Measurements from ENCODE around the gene TCERG1L.
"Not testable (repeated sequence)": the region's sequence is repeated elsewhere in the genome, so short reads cannot be mapped to it uniquely, and the experiment has no call there.

TCERG1L gene

DNA sequence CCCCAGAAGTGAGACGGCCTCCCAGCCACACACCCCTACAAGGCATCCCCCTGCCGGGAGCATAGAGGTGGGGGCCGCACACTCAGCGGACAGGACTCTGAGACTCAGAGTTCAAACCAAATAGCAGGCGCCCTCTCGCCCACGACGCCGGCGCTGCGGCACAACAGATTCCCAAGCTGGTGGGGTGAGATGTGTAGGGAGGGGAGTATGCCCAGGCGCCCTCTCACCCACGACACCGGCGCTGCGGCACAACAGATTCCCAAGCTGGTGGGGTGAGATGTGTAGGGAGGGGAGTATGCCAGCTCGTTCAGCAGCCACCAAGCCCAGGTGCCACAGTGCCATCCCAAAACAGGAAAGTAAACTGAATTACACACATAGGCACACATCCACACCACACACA lies 64.7 kb downstream of the TCERG1L start:
- DNase-seq: no peak

DNA sequence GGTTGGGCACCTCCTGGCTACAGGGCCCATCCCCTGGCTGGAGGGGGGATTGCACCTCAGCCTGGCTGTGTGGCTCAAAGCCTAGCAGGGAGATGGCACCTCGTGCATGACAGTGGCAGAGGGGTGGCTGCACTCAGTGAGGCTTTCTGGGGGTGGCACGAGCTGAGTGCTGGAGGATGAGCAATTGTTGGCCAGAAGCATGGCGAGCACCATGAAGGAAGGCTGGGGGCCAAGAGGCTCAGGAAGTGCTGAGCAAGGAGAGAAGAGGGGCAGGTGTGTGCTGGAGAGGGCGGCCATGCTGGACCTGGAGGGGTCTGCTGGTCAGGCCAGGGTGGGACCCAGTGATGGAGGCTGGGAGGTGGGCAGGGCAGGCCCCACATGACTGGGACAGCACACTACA lies 65.4 kb downstream of the TCERG1L start:
- DNase-seq: no peak

DNA sequence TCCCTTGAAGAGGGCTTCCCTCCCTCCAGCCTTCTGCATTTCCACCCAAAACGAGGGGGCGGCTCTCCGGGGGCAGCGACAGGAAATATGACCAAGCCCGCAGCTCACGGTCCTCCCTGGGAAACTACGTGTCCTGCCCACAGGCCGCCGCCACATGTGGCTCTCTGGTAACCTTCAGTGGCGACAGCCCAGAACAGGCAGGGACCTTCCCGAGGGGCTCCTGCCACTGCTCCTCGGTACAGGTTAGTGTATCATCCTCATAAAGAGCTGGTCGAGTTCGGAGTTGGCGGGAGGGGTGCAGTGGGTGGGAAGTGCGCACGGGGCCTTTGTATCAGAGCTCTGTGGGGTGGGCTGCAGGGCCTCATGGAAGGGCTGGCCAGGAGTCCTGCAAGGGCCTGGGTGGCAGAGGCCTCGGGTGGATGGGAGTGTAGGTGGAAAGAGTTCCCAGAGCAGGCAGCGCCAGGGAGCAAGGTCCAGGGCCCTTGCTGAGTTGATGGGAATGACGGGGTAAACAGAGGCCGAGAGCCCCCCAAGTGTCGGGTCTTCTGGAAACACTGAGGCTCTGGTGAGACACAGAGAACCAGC lies 66.0 kb downstream of the TCERG1L start:
- no peak for DNase-seq

DNA sequence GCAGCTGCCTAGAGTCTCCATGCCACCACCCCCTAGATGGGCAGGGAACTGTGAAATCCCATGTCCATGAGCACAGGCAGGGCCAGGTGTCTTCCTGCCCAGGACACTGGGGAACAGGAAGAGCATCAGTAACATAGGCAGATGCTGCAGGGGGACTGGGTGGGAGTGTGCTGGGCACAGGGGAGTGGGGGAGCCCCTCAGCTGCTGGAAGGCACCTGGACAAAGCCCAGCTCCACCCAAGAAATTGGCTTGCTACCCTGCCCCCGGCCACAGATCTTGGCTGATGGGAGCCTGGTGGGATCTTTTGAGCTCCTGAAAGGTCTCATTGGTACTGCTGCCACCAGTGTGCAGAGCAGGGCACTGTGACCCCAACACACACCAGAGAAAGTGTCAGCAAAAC lies 66.7 kb downstream of the TCERG1L start:
- DNase-seq: no peak

DNA sequence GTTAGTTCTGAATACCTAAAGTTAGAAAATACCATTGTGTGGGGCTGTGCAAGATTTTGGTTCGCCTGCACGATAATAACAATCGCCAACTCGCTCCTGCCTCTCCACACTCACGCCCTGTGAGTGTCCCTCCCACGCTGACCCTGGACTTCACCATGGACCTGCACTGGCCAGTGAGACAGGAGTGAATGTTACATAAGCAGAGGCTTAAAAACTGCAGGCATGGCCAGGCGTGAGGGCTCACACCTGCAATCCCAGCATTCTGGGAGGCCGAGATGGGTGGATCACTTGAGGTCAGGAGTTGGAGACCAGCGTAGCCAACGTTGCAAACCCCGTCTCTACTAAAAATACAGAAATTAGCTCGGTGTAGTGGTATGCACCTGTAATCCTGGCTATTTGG lies 68.4 kb downstream of the TCERG1L start:
- no peak for DNase-seq

DNA sequence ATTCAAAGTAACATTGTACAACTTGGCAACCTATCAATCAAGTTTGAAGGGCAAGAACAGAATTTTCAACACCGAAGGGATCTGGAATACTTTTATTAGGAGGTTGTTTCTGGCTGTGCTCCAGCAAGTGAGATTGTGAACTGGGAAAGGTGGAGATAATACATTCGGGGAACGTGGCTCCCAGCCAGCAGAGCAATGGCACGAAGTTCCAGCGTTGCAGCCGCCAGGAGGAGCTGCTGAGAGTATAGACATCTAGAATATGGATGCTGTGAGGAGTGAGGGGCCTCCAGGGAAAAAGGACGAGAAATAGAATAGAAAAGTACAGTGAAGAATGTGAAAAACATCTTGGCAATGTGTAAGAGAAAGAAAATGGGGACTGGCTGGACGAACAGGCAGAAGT lies 69.5 kb downstream of the TCERG1L start:
- DNase-seq: no peak

DNA sequence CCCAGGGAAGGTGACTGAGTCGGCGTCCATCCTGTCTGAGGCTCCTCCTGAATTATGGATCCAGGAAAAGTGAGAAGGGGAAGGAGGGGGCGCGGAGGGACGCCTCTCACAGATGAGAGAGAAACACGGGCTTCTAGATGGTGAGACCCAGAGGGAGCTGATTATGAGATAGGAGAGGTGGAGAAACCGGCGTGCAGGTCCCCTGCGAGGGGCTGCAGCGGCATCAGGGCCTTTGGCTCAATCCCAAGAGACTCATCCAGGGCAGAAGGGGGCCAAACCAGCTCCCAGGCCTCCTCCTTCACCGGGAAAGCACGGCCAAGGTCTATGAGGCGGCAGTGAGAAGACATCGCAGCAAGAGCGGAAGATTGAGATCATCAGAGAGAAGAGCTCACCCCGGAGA lies 70.8 kb downstream of the TCERG1L start:
- DNase-seq: no peak

DNA sequence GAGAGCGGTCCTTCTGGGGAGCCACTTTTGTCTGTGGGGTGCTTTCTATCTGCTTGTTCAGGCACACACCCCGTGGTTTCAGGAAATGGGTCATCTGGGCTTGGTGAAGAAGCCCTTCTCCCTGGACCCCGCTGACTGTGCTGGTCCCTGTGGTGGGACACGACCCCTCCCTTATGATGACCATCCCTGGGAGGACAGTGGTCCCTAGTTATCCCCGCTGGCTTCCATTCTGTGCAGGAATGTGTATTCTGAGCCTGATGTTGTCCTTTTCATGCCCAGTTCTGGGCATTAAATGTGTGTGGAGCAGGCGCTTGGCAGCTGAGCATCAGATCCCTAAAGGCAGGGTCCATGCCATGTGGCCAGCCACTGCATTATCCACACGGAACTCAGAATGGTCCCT lies 71.6 kb downstream of the TCERG1L start:
- DNase-seq: no peak

DNA sequence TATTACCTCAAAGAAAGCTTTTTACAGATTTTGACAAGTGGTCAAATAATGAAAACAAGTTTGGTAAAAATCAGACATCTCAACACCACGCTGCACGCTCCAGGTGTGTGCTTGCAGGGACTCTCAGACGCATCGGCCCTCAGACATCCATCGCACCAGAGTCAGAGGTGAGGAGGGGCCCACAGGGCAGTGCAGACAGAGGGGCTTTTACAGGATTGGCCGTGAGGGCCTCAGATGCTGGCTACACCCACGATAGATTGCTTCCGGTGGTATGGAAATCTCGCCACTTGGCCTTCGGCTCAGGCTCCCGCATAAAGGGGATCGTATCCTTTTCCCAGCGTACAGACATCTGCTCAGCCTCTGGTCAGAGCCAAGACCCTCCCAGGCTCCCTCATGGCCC lies 72.1 kb downstream of the TCERG1L start:
- no peak for DNase-seq

DNA sequence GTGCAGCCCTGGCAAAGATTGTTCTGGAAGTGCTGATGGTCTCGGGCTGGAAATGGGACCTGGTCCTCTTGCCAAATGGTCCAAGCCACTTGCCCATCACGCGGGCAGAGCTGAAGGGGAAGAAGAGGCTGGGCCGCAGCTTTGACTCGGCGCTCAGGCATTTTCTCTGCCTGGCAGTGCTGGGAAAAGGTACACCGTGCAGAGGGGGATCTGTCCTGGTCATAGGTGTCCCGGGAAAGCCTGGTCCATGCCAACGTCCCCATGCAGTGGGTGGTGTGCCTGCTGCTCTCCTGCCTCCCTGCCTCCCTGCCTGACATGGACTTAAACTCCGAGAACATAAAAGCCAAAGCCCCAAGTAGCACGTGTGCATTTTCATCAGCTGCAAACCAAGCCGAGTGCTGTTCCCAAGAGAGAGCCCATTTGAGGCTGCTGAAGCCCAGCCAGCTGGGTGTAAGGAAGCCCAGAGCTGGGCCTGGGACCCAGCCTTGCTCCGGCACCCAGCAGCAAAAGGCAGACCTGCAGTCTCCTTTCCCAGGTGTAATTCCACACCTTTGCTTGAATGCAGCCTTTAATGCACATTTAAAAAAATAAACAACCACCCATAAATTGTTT lies 72.7 kb downstream of the TCERG1L start:
- no peak for DNase-seq

DNA sequence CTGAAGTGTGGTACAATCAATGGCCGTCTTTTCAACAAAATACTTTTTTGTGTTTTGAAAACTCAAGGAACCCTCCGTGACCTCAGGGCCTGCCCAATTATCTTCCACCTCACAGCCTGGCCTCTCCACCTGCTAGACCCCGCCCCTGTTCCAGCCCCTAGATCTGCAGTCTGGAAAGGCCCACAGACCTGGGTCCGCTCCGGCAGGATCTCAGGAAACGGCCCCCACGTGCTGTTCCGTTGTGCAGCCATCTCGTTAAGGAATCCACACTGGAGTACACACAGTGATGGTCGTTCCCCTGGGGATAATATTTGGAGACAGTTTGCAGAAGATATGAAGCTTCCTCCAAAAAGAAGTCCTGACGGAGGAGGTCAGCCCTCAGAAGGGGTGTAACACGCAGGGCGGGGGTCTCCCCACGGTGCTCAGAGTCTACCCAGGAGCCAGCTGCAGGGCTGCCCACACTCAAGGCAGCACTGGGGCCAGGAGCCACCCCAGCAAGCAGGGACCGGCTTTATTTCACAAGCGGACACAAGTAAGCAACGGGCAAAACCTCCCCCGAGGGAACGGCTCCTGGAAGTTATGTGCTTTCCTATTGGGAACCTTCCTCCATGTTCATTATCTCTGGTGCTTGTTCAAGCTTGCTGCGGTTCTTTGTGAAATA lies 73.4 kb downstream of the TCERG1L start:
- DNase-seq: no peak

DNA sequence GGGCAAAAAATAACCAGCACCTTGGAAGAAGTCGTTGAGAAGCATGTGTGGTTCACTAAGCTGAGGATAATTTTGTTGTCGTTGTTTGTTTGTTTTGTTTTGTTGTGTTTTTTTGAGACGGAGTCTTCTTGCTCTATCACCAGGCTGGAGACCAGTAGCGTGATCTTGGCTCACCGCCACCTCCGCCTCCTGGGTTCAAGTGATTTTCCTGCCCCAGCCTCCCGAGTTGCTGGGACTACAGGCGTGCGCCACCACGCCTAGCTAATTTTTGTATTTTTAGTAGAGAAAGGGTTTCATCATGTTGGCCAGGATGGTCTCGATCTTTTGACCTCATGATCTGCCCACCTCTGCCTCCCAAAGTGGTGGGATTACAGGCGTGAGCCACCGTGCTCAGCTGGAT lies 76.9 kb downstream of the TCERG1L start:
- DNase-seq: not testable (repeated sequence)

DNA sequence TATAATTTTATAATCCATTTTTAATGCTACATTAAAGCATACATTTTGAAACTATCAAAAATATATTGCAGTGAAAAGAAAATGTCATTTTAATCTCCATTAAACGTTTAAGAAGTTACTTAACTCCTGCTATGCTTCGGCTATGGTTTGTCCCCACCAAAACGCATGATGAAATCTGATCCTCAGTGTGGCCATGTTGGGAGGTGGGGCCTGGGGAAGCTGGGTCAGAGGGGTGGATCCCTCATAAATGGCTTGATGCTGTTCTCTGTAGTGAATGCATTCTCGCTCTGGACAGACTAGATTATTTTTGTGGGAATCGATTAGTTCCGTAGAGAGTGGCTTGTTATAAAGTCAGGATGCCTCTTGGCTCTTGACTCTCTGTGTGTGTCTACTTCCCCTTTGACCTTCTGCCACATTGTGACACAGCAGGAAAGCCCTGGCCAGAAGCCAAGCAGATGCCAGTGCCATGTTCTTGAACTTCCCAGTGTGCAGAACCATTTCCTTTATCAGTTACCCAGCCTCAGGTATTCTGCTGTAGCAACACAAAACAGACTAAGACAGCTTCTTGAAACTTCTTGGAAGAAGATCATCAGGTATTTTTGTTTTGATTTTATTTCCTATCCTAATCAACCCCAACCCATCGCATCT lies 77.8 kb downstream of the TCERG1L start:
- DNase-seq: no peak

DNA sequence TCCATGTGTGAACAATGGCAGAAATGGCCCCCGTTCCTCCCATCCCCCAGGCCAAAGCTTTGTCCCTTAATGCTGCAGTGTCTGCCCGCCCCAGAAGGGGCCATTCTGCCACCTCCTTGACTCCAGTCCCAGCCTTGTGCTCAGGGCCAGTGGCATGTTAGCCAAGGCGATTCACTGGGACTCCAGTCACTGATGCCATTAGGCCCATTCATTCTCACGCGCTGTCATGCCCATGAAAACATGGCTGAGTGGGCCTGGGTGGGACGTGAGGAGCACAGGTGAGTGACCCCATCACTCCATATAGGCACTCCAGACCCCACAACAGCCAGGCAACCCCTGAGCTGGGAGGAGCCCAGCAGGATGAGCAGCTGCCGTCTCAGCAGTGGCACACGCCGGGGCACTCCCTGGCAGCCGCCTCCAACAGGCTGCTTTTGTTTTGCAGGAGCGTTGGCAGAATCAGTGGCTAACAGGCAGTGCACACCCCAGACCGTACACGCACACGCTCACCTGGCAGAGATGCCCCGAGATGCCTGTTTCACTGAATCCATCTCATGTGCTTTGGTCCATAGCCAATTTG lies 79.5 kb downstream of the TCERG1L start:
- no peak for DNase-seq

DNA sequence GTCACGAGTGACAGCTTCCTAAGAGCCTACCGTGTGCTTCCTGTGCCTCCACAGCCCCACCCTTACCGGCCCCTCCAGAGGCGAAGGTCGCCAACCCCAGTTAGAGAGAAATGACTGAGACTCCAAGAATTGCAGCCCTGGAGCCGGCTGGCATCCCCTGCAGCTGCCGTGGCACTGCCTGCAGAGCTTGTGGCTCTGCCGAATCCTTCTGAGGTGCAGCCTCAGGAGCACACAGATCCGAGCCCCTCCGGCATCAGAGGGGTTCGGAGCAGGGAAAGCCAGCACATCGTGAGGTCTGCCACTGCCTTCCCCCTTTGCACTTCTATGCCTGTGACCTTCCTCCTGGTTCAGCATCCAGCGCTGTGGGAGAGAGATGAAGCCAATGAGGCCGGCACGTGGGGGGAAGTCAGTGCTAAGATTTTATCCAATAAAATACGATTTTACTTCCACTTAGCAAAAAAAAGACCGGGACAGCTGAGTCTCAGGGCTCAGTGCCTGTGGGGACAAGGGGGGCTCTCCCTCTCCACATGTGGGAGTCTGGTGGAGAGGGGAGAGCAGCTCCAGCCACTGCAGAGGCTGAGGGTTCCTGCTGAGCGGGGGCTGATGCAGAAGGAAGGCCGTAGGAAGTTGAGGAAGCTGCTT lies 80.1 kb downstream of the TCERG1L start:
- no peak for DNase-seq

DNA sequence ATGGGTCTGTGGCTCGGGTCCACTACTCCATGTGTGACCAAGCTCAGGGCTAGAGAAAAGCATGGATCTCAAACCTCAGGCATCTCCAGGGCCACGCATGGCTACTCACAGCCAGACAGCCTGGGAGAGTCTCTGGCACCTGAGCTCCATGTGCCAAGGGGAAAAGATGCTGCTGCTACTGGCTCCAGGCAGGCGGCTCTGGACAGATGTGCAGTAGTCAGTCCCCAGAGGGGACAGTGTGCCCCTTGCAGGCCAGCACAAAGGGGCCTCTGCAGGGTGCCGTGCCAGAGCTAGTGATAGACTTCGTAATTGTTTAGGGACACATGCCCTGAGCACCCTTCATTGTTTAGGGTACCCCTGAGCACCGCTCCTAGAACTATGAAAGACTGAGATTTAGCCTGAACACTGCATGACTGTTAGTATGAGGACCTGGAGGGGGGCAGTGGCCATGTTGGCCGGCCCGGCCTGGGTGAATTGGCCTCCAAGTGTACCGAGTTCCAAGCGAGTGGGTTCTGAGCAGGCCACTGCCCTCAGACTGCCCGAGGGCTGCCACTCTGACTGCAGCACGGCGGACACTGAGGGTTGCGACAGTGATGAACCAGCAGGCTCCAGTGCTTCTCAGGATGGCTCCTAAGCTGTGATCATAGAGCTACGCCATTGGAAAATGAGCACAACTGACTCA lies 80.7 kb downstream of the TCERG1L start:
- no peak for DNase-seq

DNA sequence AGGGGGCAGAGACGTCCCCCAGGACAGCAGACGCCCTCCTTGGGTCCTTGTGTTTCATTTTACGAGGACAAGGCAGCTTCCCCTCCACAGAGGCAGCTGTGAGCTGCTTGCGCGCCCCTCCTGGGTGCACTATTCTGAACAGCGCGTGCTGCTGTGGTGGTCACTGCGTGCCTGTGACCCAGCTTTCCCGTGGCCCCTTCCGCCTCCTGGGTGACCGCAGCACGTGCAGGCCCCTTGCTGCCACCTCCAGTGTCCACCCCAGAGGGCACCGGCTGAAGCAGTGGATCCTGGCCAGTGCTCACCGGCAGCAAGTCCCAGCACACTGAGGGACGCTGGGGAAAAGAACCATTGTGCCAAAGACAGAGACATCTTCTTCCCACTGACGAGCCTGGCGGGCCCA lies 81.4 kb downstream of the TCERG1L start:
- DNase-seq: no peak

DNA sequence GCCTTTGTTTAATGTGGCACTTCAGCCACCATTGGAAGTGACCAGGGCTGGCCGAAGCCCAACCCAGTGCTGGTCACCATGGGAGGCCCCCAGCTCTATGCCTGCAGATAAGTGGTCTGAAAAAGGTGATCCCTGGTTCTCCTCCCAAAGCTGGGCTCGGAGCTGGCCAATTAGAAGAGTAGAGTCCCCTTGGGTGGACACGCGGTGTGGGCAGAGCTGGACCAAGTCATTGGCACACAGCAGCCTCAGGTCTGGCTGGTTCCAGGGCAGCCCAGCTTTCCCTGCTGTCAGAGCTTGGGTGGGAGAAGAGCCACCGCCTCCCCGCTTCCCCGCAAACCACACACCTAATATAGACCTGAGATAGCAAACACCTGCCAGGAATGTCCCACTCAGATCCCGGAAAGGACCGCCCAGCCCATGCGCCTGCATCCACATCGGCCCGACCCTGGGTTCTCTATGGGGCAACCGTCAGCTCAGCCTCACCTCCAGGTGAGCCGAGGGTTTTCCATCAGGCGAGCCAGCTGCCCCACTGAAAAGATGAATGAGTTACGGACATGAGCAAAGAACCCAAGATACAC lies 84.3 kb downstream of the TCERG1L start:
- no peak for DNase-seq

DNA sequence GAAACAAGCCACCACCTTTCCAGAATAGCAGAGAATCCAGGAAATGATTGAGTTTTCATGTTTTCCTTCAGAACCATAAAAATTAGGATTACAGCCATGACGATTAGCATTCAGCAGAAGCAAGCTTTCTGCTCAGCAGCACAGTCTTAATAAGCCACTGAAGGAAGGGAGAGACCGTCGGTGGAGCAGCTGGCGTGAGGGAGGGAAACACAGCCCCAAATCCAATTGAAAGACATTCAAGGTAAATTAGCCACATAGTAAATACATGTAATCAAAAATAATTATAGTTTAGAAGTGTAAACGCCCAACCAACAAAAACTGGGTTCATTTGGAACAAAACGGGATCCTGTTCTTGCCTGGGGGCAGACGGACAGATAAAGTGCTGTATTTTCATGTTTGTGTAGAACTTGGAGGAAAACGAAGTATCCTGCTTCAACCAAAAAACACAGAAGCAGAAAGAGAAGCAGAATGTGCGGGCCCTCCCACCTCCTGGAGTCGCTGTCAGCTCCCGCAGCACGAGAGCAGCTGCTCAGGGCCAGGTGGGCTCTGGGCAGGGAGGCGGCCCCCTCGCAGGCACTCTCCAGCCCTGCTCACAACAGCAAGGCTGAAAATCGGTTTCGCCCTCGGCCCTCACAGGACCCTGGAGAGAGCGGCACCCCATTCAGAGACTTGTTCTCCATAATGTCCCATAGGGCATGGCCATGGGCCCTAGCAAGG lies 84.9 kb downstream of the TCERG1L start:
- no peak for DNase-seq

DNA sequence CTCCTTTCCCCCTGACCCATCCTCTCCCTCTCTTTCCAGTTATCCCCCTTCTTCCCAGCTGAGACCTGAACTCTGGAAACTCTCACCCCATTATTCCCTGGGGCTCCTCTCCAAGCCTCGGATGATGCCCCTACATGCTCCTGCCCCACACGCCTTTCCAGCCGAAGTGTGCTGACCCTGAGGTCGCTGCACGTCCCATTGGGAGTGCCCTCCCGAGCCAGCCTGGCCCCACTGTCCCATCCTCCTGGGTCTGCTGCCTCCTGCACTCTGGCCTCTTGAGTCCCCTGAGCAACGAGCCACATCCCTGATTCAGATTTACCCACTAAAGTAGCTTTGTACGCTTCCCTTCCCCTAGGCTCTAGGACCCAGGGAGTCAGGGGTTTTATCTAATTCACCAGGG lies 87.4 kb downstream of the TCERG1L start:
- no peak for DNase-seq

DNA sequence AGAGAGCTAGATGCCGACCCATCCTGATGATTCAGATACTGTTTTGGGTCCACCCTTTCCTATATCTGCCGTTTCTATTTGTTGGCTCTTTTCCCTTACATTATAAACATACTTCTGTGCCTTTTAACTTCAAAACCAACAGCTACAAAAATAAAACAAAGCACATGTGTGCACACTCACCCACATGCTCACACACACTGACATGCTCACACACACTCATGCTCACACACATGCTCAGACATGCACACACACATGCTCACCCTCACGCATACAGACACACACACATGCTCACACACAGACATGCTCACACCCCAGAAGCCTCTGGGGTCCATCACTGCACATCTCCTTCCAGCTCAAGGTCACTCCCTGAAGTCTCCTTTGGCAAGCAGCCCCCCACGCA lies 88.1 kb downstream of the TCERG1L start:
- DNase-seq: no peak

DNA sequence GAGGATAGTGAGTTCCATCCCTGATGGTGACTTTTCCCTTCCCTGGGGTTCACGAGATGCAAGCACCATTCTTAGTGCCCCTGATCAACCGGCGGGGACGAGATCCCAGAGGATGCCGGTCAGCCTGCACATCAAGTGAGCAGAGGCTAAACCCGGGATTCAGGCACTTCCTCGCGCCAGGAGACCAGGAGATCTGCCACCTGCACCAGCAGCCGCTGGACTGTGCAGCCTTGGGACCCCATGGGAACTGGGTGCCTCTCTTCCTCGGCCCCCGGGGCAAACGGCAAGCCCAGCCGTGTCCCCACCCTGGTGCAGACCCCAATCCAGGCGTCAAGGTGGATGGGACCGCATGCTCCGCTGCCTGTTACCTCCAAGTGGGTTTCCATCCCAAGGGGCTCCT lies 88.5 kb downstream of the TCERG1L start:
- DNase-seq: no peak
